Subcutaneous adipose tissue (tissue), 4 donors: Measurements from ENCODE around the gene CENPH. TPM values are rescaled to one million over a fixed set of nuclear protein-coding genes. Genes with fewer than 3 reads are reported as not detected.

Experiments
- CTCF ChIP-seq: fragments of 450-650 bp; IDR thresholded peaks from one replicate; pipeline ENCODE4 v1.5.1; 2016; ENCODE audit warnings: low read depth, mild to moderate bottlenecking, control low read depth, antibody characterized with exemption, moderate library complexity
- total RNA-seq, 4 donors: library from RNA; depleted of rRNA; stranded (reverse); fragments of >200 nt; gene quantifications; one replicate each; pipeline ENCODE4 v1.1.0, GENCODE V29; 2016

CENPH gene
- total RNA-seq, 4 donors from 2014 or later = 1.5 to 3.8 (median 2.5) TPM

GRCh38 chr5:69231281-69231680 lies 41.9 kb downstream of the CENPH start:
- no peak for TF ChIP-seq CTCF

DNA sequence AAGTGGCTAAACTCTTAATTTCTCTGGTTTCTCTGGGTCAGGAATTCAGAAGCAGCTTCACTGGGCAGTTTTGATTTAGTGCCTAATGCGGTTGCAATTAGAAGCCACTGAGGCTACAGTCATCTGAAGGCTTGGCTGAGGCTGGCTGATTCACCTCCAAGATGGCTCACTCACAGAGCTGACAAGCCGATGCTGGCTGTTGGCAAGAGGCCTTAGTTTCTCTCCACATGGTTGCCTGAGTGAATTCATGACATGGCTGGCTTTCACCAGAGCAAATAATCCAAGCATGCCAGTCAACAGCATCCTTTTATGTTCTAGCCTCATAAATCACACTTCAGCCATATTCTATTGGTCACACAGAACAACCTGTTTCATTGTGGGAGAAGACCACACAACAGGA lies 42.5 kb downstream of the CENPH start:
- TF ChIP-seq CTCF = no peak

DNA sequence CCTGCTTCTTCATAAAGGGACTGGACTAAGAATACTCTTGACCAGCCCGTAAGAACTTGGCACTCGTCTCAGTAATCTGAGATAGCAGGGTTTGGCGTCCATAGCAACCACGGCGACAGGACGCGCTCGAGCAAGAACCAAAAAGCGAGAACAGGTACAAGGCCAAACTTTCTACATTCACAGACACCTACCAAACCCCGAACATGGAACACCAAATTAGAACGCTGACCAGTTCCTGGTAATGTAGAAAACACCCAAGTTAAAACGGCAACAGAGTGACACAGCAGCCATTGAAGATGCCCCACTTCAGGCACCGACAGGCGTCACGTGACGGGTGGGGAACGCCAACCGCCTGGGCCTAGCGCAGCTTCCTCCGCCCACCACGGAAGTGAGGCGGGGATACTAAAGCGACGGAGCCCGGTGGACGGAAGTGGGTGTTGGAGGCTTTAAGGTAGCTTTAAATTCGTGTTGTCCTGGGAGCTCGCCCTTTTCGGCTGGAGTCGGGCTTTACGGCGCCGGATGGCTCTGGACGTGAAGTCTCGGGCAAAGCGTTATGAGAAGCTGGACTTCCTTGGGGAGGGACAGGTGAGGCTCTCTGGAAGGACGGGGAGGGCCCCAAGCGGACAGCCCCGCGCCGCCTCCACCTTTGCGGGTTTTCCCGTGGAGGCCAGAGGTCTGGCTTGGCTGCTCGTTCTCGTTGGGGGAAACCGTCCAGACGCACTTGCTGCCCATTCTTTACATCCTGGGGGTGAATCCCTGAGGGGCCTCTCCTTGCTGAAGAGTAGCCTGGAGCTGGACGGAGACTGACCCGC lies 45.3 kb downstream of the CENPH start, which contains the start of gene CDK7:
Gene CDK7 (plus strand): TSS at position 430 of the 812 bp plus-strand sequence. CDS start 90 bp downstream, at position 520.
- TF ChIP-seq CTCF = no peak

DNA sequence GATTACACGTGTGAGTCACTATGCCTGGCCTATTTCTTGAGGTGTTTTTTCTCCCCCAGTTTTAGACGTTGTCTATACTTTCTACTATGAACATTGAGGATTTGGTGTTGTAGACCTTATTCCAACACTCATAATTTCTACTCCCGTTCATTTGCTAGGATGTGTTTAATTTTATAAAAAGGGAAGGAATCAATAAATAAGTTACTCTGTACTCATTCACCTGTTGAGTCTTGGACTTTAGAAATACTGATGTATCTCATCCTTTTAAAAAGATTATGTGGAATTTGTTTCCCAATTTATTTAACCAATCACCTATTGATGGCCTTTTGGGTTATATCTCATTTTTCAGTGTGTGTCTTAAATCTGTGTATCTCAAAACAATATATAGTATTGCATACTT lies 48.5 kb downstream of the CENPH start:
- no peak for TF ChIP-seq CTCF

DNA sequence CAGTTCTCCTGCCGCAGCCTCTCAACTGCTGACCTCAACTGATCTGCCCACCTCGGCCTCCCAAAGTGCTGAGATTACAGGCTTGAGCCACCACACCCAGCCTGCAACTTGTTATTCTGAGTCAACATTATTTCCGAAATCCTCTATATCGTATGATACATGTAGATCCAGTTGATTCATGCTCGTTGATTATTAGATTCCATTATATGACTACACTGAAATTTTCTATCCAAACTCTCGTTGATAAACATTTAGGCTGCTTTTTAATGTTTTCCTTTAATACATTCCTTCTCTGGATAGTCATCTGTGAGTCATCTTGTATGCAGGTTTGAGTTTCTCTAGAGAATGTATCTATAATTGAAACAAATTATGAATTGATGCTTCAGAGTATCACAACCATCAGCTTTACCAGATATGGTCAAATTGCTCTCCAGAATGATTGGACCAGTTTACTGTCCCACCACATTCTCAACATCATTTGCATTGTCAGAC lies 49.4 kb downstream of the CENPH start:
- TF ChIP-seq CTCF = no peak

- TF ChIP-seq CTCF = no peak
These were observed 53.0 kb downstream of the CENPH start for GRCh38 chr5:69242215-69242927.

DNA sequence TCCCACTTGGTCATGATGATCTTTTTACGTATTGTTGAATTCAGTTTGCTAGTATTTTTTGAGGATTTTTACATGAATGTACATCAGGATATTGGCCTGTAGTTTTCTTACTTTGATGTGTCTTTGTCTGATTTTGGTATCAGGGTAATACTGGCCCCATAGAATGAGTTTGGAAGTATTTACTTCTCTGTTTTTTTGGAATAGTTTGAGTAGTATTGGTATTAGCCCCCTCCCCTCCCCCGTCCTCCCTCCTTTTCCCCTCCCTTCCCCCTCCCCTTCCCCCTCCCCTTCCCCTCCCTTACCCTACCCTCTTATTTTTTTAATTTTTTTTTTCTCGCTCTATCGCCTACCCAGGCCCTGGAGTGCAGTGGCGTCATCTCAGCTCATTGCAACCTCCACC lies 55.6 kb downstream of the CENPH start:
- TF ChIP-seq CTCF = no peak
